IMR-90 (cell line): ENCODE measurements around the gene TEC.

Experiments used
- BHLHE40 ChIP-seq: fragments of 150-350 bp; IDR thresholded peaks from 2 replicates; pipeline ENCODE4 v1.6.1; 2016; ENCODE audit warnings: mild to moderate bottlenecking, low read depth, low read length
- CTCF ChIP-seq: conservative IDR thresholded peaks from 2 replicates; pipeline ENCODE4 v1.5.1; 2012; ENCODE audit warnings: mild to moderate bottlenecking, low read depth, low read length, improper control_type of control experiment
- NFE2L2 ChIP-seq: fragments of 150-350 bp; IDR thresholded peaks from 2 replicates; pipeline ENCODE4 v1.6.1; 2016; ENCODE audit warnings: low read depth, mild to moderate bottlenecking, low read length
- RAD21 ChIP-seq: IDR thresholded peaks from 2 replicates; pipeline ENCODE4 v1.6.1; 2012; ENCODE audit warnings: low read length, improper control_type of control experiment
- RCOR1 ChIP-seq: IDR thresholded peaks from 2 replicates; pipeline ENCODE4 v1.6.1; 2012; ENCODE audit warnings: mild to moderate bottlenecking, low read length, improper control_type of control experiment; ENCODE audit not compliant: insufficient replicate concordance
- RFX5 ChIP-seq: IDR thresholded peaks from 2 replicates; pipeline ENCODE4 v1.8.0; 2012; ENCODE audit warnings: low read depth, mild to moderate bottlenecking, low read length, moderate library complexity
- TF ChIP-seq, protein P1 (sequence below): fragments of 150-350 bp; IDR thresholded peaks from 2 replicates; pipeline ENCODE4 v1.6.1; 2016; ENCODE audit warnings: low read depth, mild to moderate bottlenecking, low read length, moderate library complexity, borderline replicate concordance

DNA sequence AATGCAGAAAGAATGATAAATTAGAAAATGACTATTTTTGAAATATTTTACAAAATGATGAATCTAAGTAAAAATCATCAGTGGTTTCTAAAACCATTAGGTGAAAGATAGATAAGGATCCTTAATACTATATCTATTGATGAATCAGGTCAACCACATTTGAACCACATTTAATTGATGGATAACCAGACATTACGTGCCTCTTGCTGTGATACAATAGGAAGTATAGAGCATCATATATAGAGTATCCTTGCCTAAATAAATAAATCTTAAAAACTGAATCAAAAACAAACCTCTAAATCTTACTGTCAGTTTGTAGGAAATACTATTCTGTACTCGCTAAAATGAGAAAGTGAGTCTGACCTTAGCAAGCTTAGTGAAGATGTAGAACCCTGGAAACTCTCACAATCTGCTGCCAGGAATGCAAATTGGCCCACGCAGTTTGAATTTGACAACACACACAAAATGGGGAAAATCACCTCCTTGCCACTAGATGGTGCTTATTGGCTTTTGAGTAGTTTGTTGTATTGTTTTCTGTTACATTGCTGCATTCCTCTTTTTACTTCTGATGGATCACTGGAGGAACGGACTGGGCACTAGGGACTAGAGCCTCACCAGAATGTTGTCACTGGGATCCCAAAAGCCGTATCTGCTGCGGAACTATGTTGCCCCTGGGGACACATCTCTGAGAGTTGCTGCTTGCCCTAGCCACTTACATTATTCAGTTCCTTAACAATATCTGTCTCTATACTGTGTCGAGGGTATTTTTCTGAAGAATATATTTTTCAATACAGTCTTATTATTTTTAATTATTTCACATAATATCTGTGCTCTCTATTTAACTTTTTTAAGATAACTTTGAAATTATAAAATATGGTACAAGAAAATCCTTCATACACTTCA is 46.3 kb upstream of the TEC start:
- TF ChIP-seq RFX5 = no peak
- TF ChIP-seq CTCF = peak; percentile 67
- TF ChIP-seq RAD21 = peak; percentile 74
- no peak for TF ChIP-seq NFE2L2
- TF ChIP-seq RCOR1 = no peak
- no peak for TF ChIP-seq BHLHE40
- TF ChIP-seq, protein P1, sequence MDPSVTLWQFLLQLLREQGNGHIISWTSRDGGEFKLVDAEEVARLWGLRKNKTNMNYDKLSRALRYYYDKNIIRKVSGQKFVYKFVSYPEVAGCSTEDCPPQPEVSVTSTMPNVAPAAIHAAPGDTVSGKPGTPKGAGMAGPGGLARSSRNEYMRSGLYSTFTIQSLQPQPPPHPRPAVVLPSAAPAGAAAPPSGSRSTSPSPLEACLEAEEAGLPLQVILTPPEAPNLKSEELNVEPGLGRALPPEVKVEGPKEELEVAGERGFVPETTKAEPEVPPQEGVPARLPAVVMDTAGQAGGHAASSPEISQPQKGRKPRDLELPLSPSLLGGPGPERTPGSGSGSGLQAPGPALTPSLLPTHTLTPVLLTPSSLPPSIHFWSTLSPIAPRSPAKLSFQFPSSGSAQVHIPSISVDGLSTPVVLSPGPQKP = no peak
